ENCODE data around the gene TNS2.

DNA sequence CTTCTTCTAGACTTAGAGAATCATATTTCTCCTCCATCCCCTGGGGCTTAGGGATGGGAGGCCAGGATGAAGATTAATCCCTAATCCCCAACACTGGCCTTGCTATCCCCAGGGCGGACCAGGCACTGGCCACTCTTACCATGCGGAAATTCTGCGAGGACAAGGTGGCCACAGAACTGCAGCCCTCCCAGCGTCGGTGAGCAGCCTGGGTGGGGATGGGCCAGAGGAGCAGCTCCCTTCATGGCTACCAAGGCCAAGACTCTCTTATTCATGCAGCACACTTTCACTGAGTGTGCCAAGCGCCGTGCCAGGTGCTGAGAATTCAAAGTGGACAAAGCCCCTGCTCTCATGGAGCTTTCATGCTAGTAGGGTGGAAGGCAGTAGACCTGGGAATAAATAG, 7.0 kb downstream of the TNS2 start:
- TF ChIP-seq CTCF (IDR thresholded peaks at IDR 0.05; ENCODE audit: insufficient read depth, low read depth, low read length) (no peak), EZH2 (IDR thresholded peaks at IDR 0.05; ENCODE audit: insufficient read depth, low read length) (no peak)

All from astrocyte (in vitro differentiated cells and primary cell).